Measurements from ENCODE around the gene DOCK4.
A peak's percentile ranks its signal among the peaks of the same experiment; 100 is the strongest.

DOCK4 gene

GRCh38 chr7:111844904-111845671 lies 361.1 kb downstream of the DOCK4 start:
- DNase-seq, result no peak

GRCh38 chr7:111842491-111842890 lies 363.7 kb downstream of the DOCK4 start:
- DNase-seq, result no peak

- DNase-seq, result no peak
Measured at GRCh38 chr7:111841596-111842205, 364.5 kb downstream of the DOCK4 start.

GRCh38 chr7:111840528-111840927 lies 365.7 kb downstream of the DOCK4 start:
- no peak for DNase-seq

- no peak for DNase-seq
Measured at GRCh38 chr7:111839261-111839660, 366.9 kb downstream of the DOCK4 start.

- DNase-seq, result no peak
Measured at GRCh38 chr7:111836592-111836991, 369.6 kb downstream of the DOCK4 start.

- peak; percentile 90 for DNase-seq
Measured at GRCh38 chr7:111835066-111835465, 371.1 kb downstream of the DOCK4 start.

- DNase-seq, result no peak
Measured at GRCh38 chr7:111834367-111834766, 371.8 kb downstream of the DOCK4 start.

- DNase-seq, result peak; percentile 15
Measured at GRCh38 chr7:111833466-111833865, 372.7 kb downstream of the DOCK4 start.

GRCh38 chr7:111832174-111832573 lies 374.0 kb downstream of the DOCK4 start:
- no peak for DNase-seq

- no peak for DNase-seq
Measured at GRCh38 chr7:111829221-111829620, 377.0 kb downstream of the DOCK4 start.

GRCh38 chr7:111827863-111828504 lies 378.2 kb downstream of the DOCK4 start:
- DNase-seq, result peak; percentile 54

- DNase-seq, result no peak
Measured at GRCh38 chr7:111825046-111825445, 381.2 kb downstream of the DOCK4 start.

- no peak for DNase-seq
Measured at GRCh38 chr7:111823826-111824225, 382.4 kb downstream of the DOCK4 start.

- DNase-seq, result no peak
Measured at GRCh38 chr7:111821046-111821445, 385.2 kb downstream of the DOCK4 start.

- DNase-seq, result no peak
Measured at GRCh38 chr7:111820621-111821020, 385.6 kb downstream of the DOCK4 start.

- DNase-seq, result no peak
Measured at GRCh38 chr7:111820121-111820520, 386.1 kb downstream of the DOCK4 start.

- no peak for DNase-seq
Measured at GRCh38 chr7:111815354-111815753, 390.8 kb downstream of the DOCK4 start.

- no peak for DNase-seq
Measured at GRCh38 chr7:111813306-111813705, 392.9 kb downstream of the DOCK4 start.

- no peak for DNase-seq
Measured at GRCh38 chr7:111806232-111806631, 400.0 kb downstream of the DOCK4 start.

GRCh38 chr7:111803015-111803758 lies 403.0 kb downstream of the DOCK4 start:
- DNase-seq, result peak; percentile 57

- DNase-seq, result no peak
Measured at GRCh38 chr7:111802194-111802772, 403.9 kb downstream of the DOCK4 start.

GRCh38 chr7:111801277-111801676 lies 404.9 kb downstream of the DOCK4 start:
- DNase-seq, result peak; percentile 29
